Activated CD4-positive, alpha-beta T cell treated with anti-CD3 and anti-CD28 coated beads, Interleukin-2, amount 10 ng/mL, durations not matched to agents 7 days and 5 days (primary cell): ENCODE measurements around the gene NAV2. TPM values are rescaled to one million over a fixed set of nuclear protein-coding genes. Genes with fewer than 3 reads are reported as not detected.

Experiments used
- microRNA-seq: library from miRNA; unstranded; fragments of <30 nt; microRNA quantifications from one replicate; pipeline ENCODE4 v1.2.0, GENCODE V29; 2021; ENCODE audit warnings: borderline microRNAs expressed, borderline replicate concordance
- total RNA-seq, 2 experiments: library from RNA; stranded (reverse); gene quantifications; one replicate each; pipeline ENCODE4 v1.2.3, GENCODE V29; 2021

The NAV2 gene
- total RNA-seq, 2 experiments from 2014 or later = 0.29 to 1.1 TPM

Small RNA genes lying within 50 kb of the gene (microRNA-seq; reads per million reads assigned to microRNA genes)
- not detected for gene MIR4694
